GM23338 (cell line): Measurements from ENCODE around the gene TSPEAR. TPM values are rescaled to one million over a fixed set of nuclear protein-coding genes. Genes with fewer than 3 reads are reported as not detected.

Source experiments
- ATAC-seq: fragments of 200-7000 bp; cut with Tn5 transposase; 3 replicates; pipeline ENCODE4 v1.9.1; 2020
- DNase-seq: peaks from one replicate; pipeline ENCODE4 v3.0.0-alpha.2; 2015; ENCODE audit warnings: low spot score
- H2AFZ ChIP-seq: fragments of 200-600 bp; sonication (generic); 2 replicates; pipeline ENCODE4 v1.8.0; 2016; ENCODE audit warnings: antibody characterized with exemption, mild to moderate bottlenecking, moderate library complexity
- H3F3A ChIP-seq: fragments of 200-600 bp; sonication (generic); replicated peaks from 2 replicates; pipeline ENCODE4 v1.8.0; 2017; ENCODE audit warnings: antibody characterized with exemption, mixed run types, low read depth
- H3K27ac ChIP-seq: fragments of 200-600 bp; sonication (generic); 2 replicates; pipeline ENCODE4 v1.6.1; 2016; ENCODE audit warnings: low read depth
- H3K27me3 ChIP-seq: fragments of 200-600 bp; sonication (generic); 2 replicates; pipeline ENCODE4 v1.8.0; 2016; ENCODE audit warnings: mild to moderate bottlenecking, mixed run types, moderate library complexity; ENCODE audit not compliant: insufficient read depth
- H3K36me3 ChIP-seq: fragments of 200-600 bp; sonication (generic); 2 replicates; pipeline ENCODE4 v1.8.0; 2016; ENCODE audit warnings: mild to moderate bottlenecking; ENCODE audit not compliant: insufficient read depth
- H3K4me1 ChIP-seq: fragments of 200-600 bp; sonication (generic); 2 replicates; pipeline ENCODE4 v1.8.0; 2016; ENCODE audit warnings: mild to moderate bottlenecking, moderate library complexity; ENCODE audit not compliant: insufficient read depth
- H3K4me2 ChIP-seq: fragments of 200-600 bp; sonication (generic); 2 replicates; pipeline ENCODE4 v1.7.1; 2017; ENCODE audit warnings: mixed run types
- H3K4me3 ChIP-seq: fragments of 200-600 bp; sonication (generic); 2 replicates; pipeline ENCODE4 v1.6.1; 2016; ENCODE audit warnings: mixed run types
- H3K79me2 ChIP-seq: fragments of 200-600 bp; sonication (generic); replicated peaks from 2 replicates; pipeline ENCODE4 v1.8.0; 2017; ENCODE audit warnings: mild to moderate bottlenecking; ENCODE audit not compliant: insufficient read depth
- H3K9me2 ChIP-seq: fragments of 200-600 bp; sonication (generic); 2 replicates; pipeline ENCODE4 v1.8.0; 2017; ENCODE audit not compliant: insufficient read depth
- H4K20me1 ChIP-seq: fragments of 200-600 bp; sonication (generic); replicated peaks from 2 replicates; pipeline ENCODE4 v1.8.0; 2017; ENCODE audit warnings: mild to moderate bottlenecking; ENCODE audit not compliant: insufficient read depth
- H3K27ac Mint-ChIP-seq: 2 replicates; pipeline ENCODE4 v1.8.0; 2020; ENCODE audit warnings: inconsistent platforms, mild to moderate bottlenecking, moderate library complexity, mixed read lengths
- H3K27me3 Mint-ChIP-seq: 3 replicates; pipeline ENCODE4 v1.8.0; 2022; ENCODE audit warnings: low read depth, mild to moderate bottlenecking, moderate library complexity, mixed read lengths, inconsistent platforms; ENCODE audit not compliant: insufficient read depth, poor library complexity
- H3K36me3 Mint-ChIP-seq: 3 replicates; pipeline ENCODE4 v1.8.0; 2021; ENCODE audit warnings: low read depth, mild to moderate bottlenecking, inconsistent platforms, moderate library complexity, mixed read lengths
- H3K4me1 Mint-ChIP-seq: 3 replicates; pipeline ENCODE4 v1.8.0; 2020; ENCODE audit warnings: mild to moderate bottlenecking, inconsistent platforms, mixed read lengths
- H3K4me3 Mint-ChIP-seq: 3 replicates; pipeline ENCODE4 v1.8.0; 2021; ENCODE audit warnings: moderate library complexity, mild to moderate bottlenecking, inconsistent platforms, mixed read lengths
- H3K9me3 Mint-ChIP-seq: 3 replicates; pipeline ENCODE4 v1.8.0; 2020; ENCODE audit warnings: moderate library complexity, mild to moderate bottlenecking, inconsistent platforms, mixed read lengths
- CREB1 ChIP-seq: fragments of 250-450 bp; sonication (Bioruptor Pico); IDR thresholded peaks from 2 replicates; pipeline ENCODE4 v1.5.0; 2020; ENCODE audit warnings: low read depth, mild to moderate bottlenecking, moderate library complexity
- CTCF ChIP-seq, 2 experiments: fragments of 200-600 bp in 1 of 2; sonication (generic) in 1 of 2; conservative IDR thresholded peaks; 2 replicates each; pipeline versions ENCODE4 v1.5.1 to v1.6.1; 2016 to 2017; ENCODE audit warnings: antibody characterized with exemption in 2 of 2, low read depth in 2 of 2, mild to moderate bottlenecking in 2 of 2, moderate library complexity in 1 of 2
- ETS1 ChIP-seq: IDR thresholded peaks from 2 replicates; pipeline ENCODE4 v1.6.1; 2016; ENCODE audit warnings: antibody characterized with exemption
- EZH2 ChIP-seq: fragments of 200-600 bp; sonication (generic); IDR thresholded peaks from one replicate; pipeline ENCODE4 v1.8.0; 2017; ENCODE audit warnings: antibody characterized with exemption, mild to moderate bottlenecking, low read depth; ENCODE audit not compliant: unreplicated experiment
- EZH2phosphoT487 ChIP-seq: fragments of 200-600 bp; sonication (generic); IDR thresholded peaks from one replicate; pipeline ENCODE4 v1.8.1; 2018; ENCODE audit warnings: antibody characterized with exemption; ENCODE audit not compliant: unreplicated experiment
- JUNB ChIP-seq: IDR thresholded peaks from one replicate; pipeline ENCODE4 v1.6.1; 2016; ENCODE audit warnings: antibody characterized with exemption; ENCODE audit not compliant: unreplicated experiment
- NANOG ChIP-seq: IDR thresholded peaks from 2 replicates; pipeline ENCODE4 v1.6.1; 2016; ENCODE audit warnings: antibody characterized with exemption, borderline replicate concordance
- POLR2AphosphoS5 ChIP-seq: IDR thresholded peaks from 2 replicates; pipeline ENCODE4 v1.6.1; 2016; ENCODE audit warnings: antibody characterized with exemption, low read depth
- REST ChIP-seq: IDR thresholded peaks from one replicate; pipeline ENCODE4 v1.6.1; 2018; ENCODE audit warnings: antibody characterized with exemption; ENCODE audit not compliant: unreplicated experiment
- STAT1 ChIP-seq: IDR thresholded peaks from one replicate; pipeline ENCODE4 v1.6.1; 2016; ENCODE audit warnings: antibody characterized with exemption; ENCODE audit not compliant: unreplicated experiment
- ZNF114 ChIP-seq: fragments of 250-450 bp; sonication (Bioruptor Pico); IDR thresholded peaks from 2 replicates; pipeline ENCODE4 v1.5.0; 2020; ENCODE audit warnings: mild to moderate bottlenecking, moderate library complexity
- ZNF331 ChIP-seq: fragments of 250-450 bp; sonication (Bioruptor Pico); IDR thresholded peaks from 2 replicates; pipeline ENCODE4 v1.5.0; 2020; ENCODE audit warnings: low read depth, mild to moderate bottlenecking, moderate library complexity
- ZNF462 ChIP-seq: fragments of 250-450 bp; sonication (Bioruptor Pico); IDR thresholded peaks from 2 replicates; pipeline ENCODE4 v1.5.0; 2020; ENCODE audit warnings: mild to moderate bottlenecking, moderate library complexity
- polyA plus RNA-seq: library from polyadenylated mRNA; unstranded; fragments of >200 nt; fragmentation: Nextera tagmentation; extraction: Ambion mirVana; gene quantifications from 2 replicates; pipeline ENCODE4 v1.2.1, GENCODE V29; 2016
- total RNA-seq: library from RNA; depleted of rRNA; stranded (reverse); fragments of >200 nt; shearing (Covaris generic); gene quantifications from 2 replicates; pipeline ENCODE4 v1.2.3, GENCODE V29; 2014

TSPEAR gene
- total and polyA plus RNA-seq, 2 experiments from 2014 or later: 0.35 to 0.92 TPM

- no peaks in the 10 kb centered on the region for H4K20me1 ChIP-seq
- no peak overlapping the region for H2AFZ ChIP-seq
- no peaks in the 10 kb centered on the region for H3K36me3 ChIP-seq
- H3K27ac Mint-ChIP-seq: no peak overlapping the region
- no peaks in the 10 kb centered on the region; the same call in 2 of the 3 replicates for H3K36me3 Mint-ChIP-seq
- H3K9me3 Mint-ChIP-seq: peaks cover 5% of the 10 kb centered on the region; the same call in 2 of the 3 replicates
- H3K9me2 ChIP-seq: no peaks in the 10 kb centered on the region
- H3K4me3 Mint-ChIP-seq: no peak overlapping the region
- ATAC-seq (no peak), DNase-seq (no peak)
- H3K4me3 ChIP-seq: no peak overlapping the region
- H3K27me3 Mint-ChIP-seq: peaks cover 3% of the 10 kb centered on the region
- 0 out of 2 replicates have a peak overlapping the region, but pooled peaks have one; percentile 32 for H3K4me2 ChIP-seq
- no peaks in the 10 kb centered on the region for H3K79me2 ChIP-seq
- no peaks in the 10 kb centered on the region for H3K27me3 ChIP-seq
- TF ChIP-seq EZH2phosphoT487 (no peak), EZH2 (no peak), ZNF331 (no peak), ZNF462 (CRISPR knock-in tag) (no peak), POLR2AphosphoS5 (no peak), STAT1 (no peak), REST (no peak), CTCF (conservative IDR thresholded peaks at IDR 0.05; ENCODE audit: low read depth in 2 of 2) (no peak), CREB1 (CRISPR knock-in tag) (no peak), ZNF114 (CRISPR knock-in tag) (no peak), JUNB (no peak), NANOG (no peak), ETS1 (no peak)
- no peak overlapping the region for H3K27ac ChIP-seq
- H3K4me1 Mint-ChIP-seq: peaks cover 28% of the 10 kb centered on the region
- peaks cover 20% of the 10 kb centered on the region for H3K4me1 ChIP-seq
- 0 out of 2 replicates have a peak, but pooled peaks cover 4% of the 10 kb centered on the region for H3F3A ChIP-seq
These were observed 116.9 kb downstream of the TSPEAR start for GRCh38 chr21:44594406-44594916.
